CD14-positive monocyte (primary cell): ENCODE data around the gene MYO1G. TPM values are rescaled to one million over a fixed set of nuclear protein-coding genes. Genes with fewer than 3 reads are reported as not detected.

Experiments used
- DNase-seq, 3 donors: peaks; one replicate each; pipeline ENCODE4 v3.0.0-alpha.2; 2011 to 2022
- H2AFZ ChIP-seq: 2 replicates; pipeline ENCODE4 v1.6.0; 2012; ENCODE audit warnings: mild to moderate bottlenecking, low read depth, low read length, inconsistent platforms; ENCODE audit not compliant: insufficient read depth, poor library complexity, severe bottlenecking
- H3K27ac ChIP-seq, 2 donors: 1 replicate in 1 of 2; 2 replicates in 1 of 2; pipeline ENCODE4 v1.5.1; 2012 to 2013; ENCODE audit warnings: low read length in 2 of 2, control low read depth in 1 of 2, inconsistent platforms in 1 of 2, low read depth in 1 of 2, mild to moderate bottlenecking in 1 of 2
- H3K27me3 ChIP-seq, 2 donors: one replicate each; pipeline versions ENCODE4 v1.6.0 to v1.6.1; 2011 to 2013; ENCODE audit warnings: low read length in 2 of 2; ENCODE audit not compliant: control insufficient read depth in 2 of 2, insufficient read depth in 2 of 2
- H3K36me3 ChIP-seq, 2 donors: replicated peaks in 1 of 2; 1 replicate in 1 of 2; 2 replicates in 1 of 2; pipeline versions ENCODE4 v1.5.1 to v1.6.1; 2012 to 2013; ENCODE audit warnings: low read length in 2 of 2, control low read depth in 1 of 2, inconsistent platforms in 1 of 2, mild to moderate bottlenecking in 1 of 2; ENCODE audit not compliant: insufficient read depth in 2 of 2, control insufficient read depth in 1 of 2
- H3K4me1 ChIP-seq, 2 donors: 1 replicate in 1 of 2; 2 replicates in 1 of 2; pipeline versions ENCODE4 v1.5.1 to v1.6.1; 2012 to 2013; ENCODE audit warnings: low read length in 2 of 2, control low read depth in 1 of 2, inconsistent platforms in 1 of 2, mild to moderate bottlenecking in 1 of 2, moderate library complexity in 1 of 2; ENCODE audit not compliant: insufficient read depth in 2 of 2, control insufficient read depth in 1 of 2
- H3K4me2 ChIP-seq: replicated peaks from 2 replicates; pipeline ENCODE3; 2012; ENCODE audit warnings: low read length, moderate library complexity, mild to moderate bottlenecking; ENCODE audit not compliant: poor library complexity, severe bottlenecking; ENCODE audit errors: extremely low read depth
- H3K4me3 ChIP-seq, 3 experiments: fragments of 200-600 bp in 1 of 3; sonication (generic) in 1 of 3; replicated peaks in 1 of 3; 1 replicate in 2 of 3; 2 replicates in 1 of 3; pipeline ENCODE4 v1.5.1; 2011 to 2013; ENCODE audit warnings: low read length in 3 of 3, mild to moderate bottlenecking in 3 of 3, control low read depth in 2 of 3, low read depth in 2 of 3, inconsistent platforms in 1 of 3, moderate library complexity in 1 of 3
- H3K79me2 ChIP-seq: 2 replicates; pipeline ENCODE4 v1.6.0; 2012; ENCODE audit warnings: mild to moderate bottlenecking, control low read depth, inconsistent platforms, low read length, moderate library complexity; ENCODE audit not compliant: insufficient read depth
- H3K9ac ChIP-seq: 2 replicates; pipeline ENCODE4 v1.6.0; 2017; ENCODE audit warnings: low read length, mild to moderate bottlenecking; ENCODE audit not compliant: insufficient read depth, poor library complexity, severe bottlenecking
- H3K9me3 ChIP-seq, 2 donors: replicated peaks in 1 of 2; 1 replicate in 1 of 2; 2 replicates in 1 of 2; pipeline versions ENCODE4 v1.5.1 to v1.6.1; 2012 to 2013; ENCODE audit warnings: low read length in 2 of 2, control low read depth in 1 of 2; ENCODE audit not compliant: control insufficient read depth in 1 of 2, insufficient read depth in 1 of 2
- H4K20me1 ChIP-seq: 2 replicates; pipeline ENCODE4 v1.6.0; 2012; ENCODE audit warnings: mild to moderate bottlenecking, low read length, control low read depth, moderate library complexity; ENCODE audit not compliant: insufficient read depth
- H3K27ac Mint-ChIP-seq, 7 donors: one replicate each; pipeline ENCODE4 v1.8.0; 2020; ENCODE audit warnings: mild to moderate bottlenecking in 7 of 7, mixed read lengths in 7 of 7, moderate library complexity in 6 of 7, inconsistent platforms in 2 of 7
- H3K27me3 Mint-ChIP-seq, 3 donors: one replicate each; pipeline ENCODE4 v1.8.0; 2021 to 2022; ENCODE audit warnings: low read depth in 3 of 3, mild to moderate bottlenecking in 3 of 3, mixed read lengths in 3 of 3, moderate library complexity in 3 of 3, inconsistent platforms in 1 of 3
- H3K36me3 Mint-ChIP-seq, 2 donors: one replicate each; pipeline ENCODE4 v1.8.0; 2020; ENCODE audit warnings: mixed read lengths in 2 of 2, inconsistent platforms in 1 of 2, mild to moderate bottlenecking in 1 of 2
- H3K4me1 Mint-ChIP-seq: one replicate; pipeline ENCODE4 v1.8.0; 2020; ENCODE audit warnings: mild to moderate bottlenecking, mixed read lengths
- H3K4me3 Mint-ChIP-seq, 2 donors: one replicate each; pipeline ENCODE4 v1.8.0; 2020; ENCODE audit warnings: mild to moderate bottlenecking in 2 of 2, mixed read lengths in 2 of 2, moderate library complexity in 1 of 2
- H3K9me3 Mint-ChIP-seq, 7 donors: one replicate each; pipeline ENCODE4 v1.8.0; 2020 to 2022; ENCODE audit warnings: mixed read lengths in 7 of 7, mild to moderate bottlenecking in 6 of 7, moderate library complexity in 6 of 7, inconsistent platforms in 2 of 7
- CTCF ChIP-seq: fragments of 200-600 bp; IDR thresholded peaks from one replicate; pipeline ENCODE4 v1.8.0; 2022; ENCODE audit warnings: antibody characterized with exemption, mild to moderate bottlenecking
- WGBS: methylation state at CpG from one replicate; pipeline ENCODE4 v1.1.5; 2013; ENCODE audit warnings: missing lambda C conversion rate; ENCODE audit not compliant: insufficient coverage; 5-methylcytosine and 5-hydroxymethylcytosine counted together
- intact Hi-C, 2 donors: fragments of 100-400 bp; cut with micrococcal nuclease; formaldehyde crosslinking; loops; one replicate each; pipeline versions ENCODE4 v1.15.0 to v1.15.1; 2023
- polyA plus RNA-seq, 3 donors: library from polyadenylated mRNA; depleted of rRNA in 1 of 3; unstranded in 2 of 3; stranded (reverse) in 1 of 3; fragments of 300-500 nt in 2 of 3; fragments of >200 nt in 1 of 3; fragmentation: Illumina TruSeq in 2 of 3; gene quantifications; 1 replicate in 2 of 3; 2 replicates in 1 of 3; pipeline ENCODE4 v1.2.3, GENCODE V29; 2012 to 2021

Gene MYO1G
- polyA plus RNA-seq, 3 donors, result 119 to 314 (median 135) TPM

GRCh38 chr7:45007571-45008328, 28.9 kb upstream of the MYO1G start:
- Histone ChIP-seq H3K27ac (peak overlapping the region in 1 of 2 donors; percentile 36), H3K36me3 (peaks cover 5 to 26% of the 10 kb centered on the region in 2 donors), H3K4me2 (no peak overlapping the region), H3K9ac (no peak overlapping the region), H3K9me3 (no peaks in the 10 kb centered on the region), H2AFZ (no peak overlapping the region), H3K4me1 (no peaks in the 10 kb centered on the region), H3K4me3 (no peak overlapping the region), H3K27me3 (no peaks in the 10 kb centered on the region), H3K79me2 (peaks cover 95% of the 10 kb centered on the region), H4K20me1 (peaks cover 76% of the 10 kb centered on the region)
- no peak overlapping the region for H3K4me3 Mint-ChIP-seq
- no peaks in the 10 kb centered on the region for H3K9me3 Mint-ChIP-seq
- no peak for DNase-seq
- H3K4me1 Mint-ChIP-seq, result peaks cover 9% of the 10 kb centered on the region
- H3K27ac Mint-ChIP-seq, result peak overlapping the region in 1 of 7 donors; percentile 35
- no peak for TF ChIP-seq CTCF
- intact Hi-C loops, result loop anchor here in 1 of 2 donors (10.0 kb wide), 1 partner anchor 263 kb away; the partner anchor contains the start of gene ZMIZ2
- H3K27me3 Mint-ChIP-seq, result peaks cover 0 to 1% (median 0%) of the 10 kb centered on the region in 3 donors
- WGBS, result 100% methylated on average over 1 of the region's 7 CpGs
- H3K36me3 Mint-ChIP-seq, result peaks cover 17 to 45% of the 10 kb centered on the region in 2 donors

- Histone ChIP-seq H3K27ac (peak overlapping the region in 1 of 2 donors; percentile 36), H3K4me1 (peaks cover 0 to 3% of the 10 kb centered on the region in 2 donors), H3K4me3 (no peak overlapping the region), H4K20me1 (peaks cover 77% of the 10 kb centered on the region), H3K36me3 (peaks cover 3 to 27% of the 10 kb centered on the region in 2 donors), H3K9me3 (no peaks in the 10 kb centered on the region), H3K79me2 (peaks cover 96% of the 10 kb centered on the region), H3K9ac (no peak overlapping the region), H3K27me3 (no peaks in the 10 kb centered on the region), H3K4me2 (no peak overlapping the region), H2AFZ (no peak overlapping the region)
- DNase-seq, result no peak
- Mint-ChIP-seq H3K4me1 (peaks cover 12% of the 10 kb centered on the region), H3K36me3 (peaks cover 12 to 45% of the 10 kb centered on the region in 2 donors), H3K4me3 (no peak overlapping the region), H3K9me3 (no peaks in the 10 kb centered on the region), H3K27me3 (peaks cover 0 to 1% (median 0%) of the 10 kb centered on the region in 3 donors), H3K27ac (peak overlapping the region in 4 of 7 donors; percentile 30 to 57 (median 44))
- intact Hi-C loops, result loop anchor here in 1 of 2 donors (10.0 kb wide), 1 partner anchor 262 kb away; the partner anchor contains the start of gene ZMIZ2
- no peak for TF ChIP-seq CTCF
- WGBS, result 100% methylated on average over 2 of the region's 7 CpGs
Measured at GRCh38 chr7:45007106-45007505, 28.3 kb upstream of the MYO1G start.
